HCT116 (cell line): ENCODE results near the gene GSG1L. TPM values are rescaled to one million over a fixed set of nuclear protein-coding genes. Genes with fewer than 3 reads are reported as not detected.

Source experiments
- ATAC-seq: fragments of 200-7000 bp; cut with Tn5 transposase; 2 replicates; pipeline ENCODE4 v1.9.1; 2020; ENCODE audit warnings: mild to moderate bottlenecking, moderate library complexity
- BruUV-seq: library from RNA; stranded (reverse); fragments of 400-500 nt; replicated peaks from 2 replicates; lab custom pipeline; 2021; lab: Mats Ljungman, UMichigan
- CTCF ChIA-PET: fragments of 300-600 bp; sonication (Branson Sonifier 250); formaldehyde crosslinking; loops from one replicate; lab custom pipeline; 2021; ENCODE audit warnings: antibody characterized with exemption; lab: Charles Lee
- POLR2A ChIA-PET: fragments of 300-600, 350-600 bp; sonication (Branson Sonifier 250); formaldehyde crosslinking; loops from one replicate; lab custom pipeline; 2021; ENCODE audit warnings: antibody characterized with exemption; lab: Charles Lee
- RAD21 ChIA-PET, 2 experiments: fragments of 300-600 bp; sonication (Branson Sonifier 250); formaldehyde crosslinking; loops; one replicate each; lab custom pipeline; 2023; ENCODE audit warnings: low total read pairs in 2 of 2; ENCODE audit not compliant: uncharacterized antibody in 2 of 2, unreplicated experiment in 2 of 2, low non-redundant PET in 1 of 2; lab: Charles Lee
- DNase-seq: peaks from one replicate; pipeline ENCODE4 v3.0.0-alpha.2; 2010; ENCODE audit warnings: low read depth, low spot score
- H2AFZ ChIP-seq: fragments of 200-600 bp; shearing (Covaris generic), sonication (generic); 2 replicates; pipeline ENCODE4 v1.6.1; 2017; ENCODE audit warnings: low read depth, mixed run types, mixed read lengths, antibody characterized with exemption, low read length; ENCODE audit not compliant: poor library complexity, severe bottlenecking
- H3K27ac ChIP-seq: 2 replicates; pipeline ENCODE4 v1.5.1; 2012; ENCODE audit warnings: low read depth, low read length
- H3K27me3 ChIP-seq: fragments of 200-600 bp; sonication (generic); 2 replicates; pipeline ENCODE4 v1.6.1; 2016; ENCODE audit warnings: mixed run types, low read length, mixed read lengths; ENCODE audit not compliant: insufficient read depth
- H3K36me3 ChIP-seq, 2 experiments: fragments of 200-500 bp in 1 of 2; fragments of 200-600 bp in 1 of 2; sonication (Bioruptor generic) in 1 of 2; sonication (generic) in 1 of 2; 2 replicates each; pipeline versions ENCODE4 v1.5.1 to v1.6.1; 2014 to 2016; ENCODE audit warnings: low read length in 2 of 2, inconsistent platforms in 1 of 2, mixed read lengths in 1 of 2, mixed run types in 1 of 2; ENCODE audit not compliant: insufficient read depth in 2 of 2, control insufficient read depth in 1 of 2
- H3K4me1 ChIP-seq, 2 experiments: fragments of 200-600 bp in 1 of 2; sonication (generic) in 1 of 2; 2 replicates each; pipeline versions ENCODE4 v1.5.1 to v1.6.1; 2012 to 2017; ENCODE audit warnings: low read length in 2 of 2, inconsistent platforms in 1 of 2, mild to moderate bottlenecking in 1 of 2, mixed read lengths in 1 of 2, mixed run types in 1 of 2, moderate library complexity in 1 of 2; ENCODE audit not compliant: insufficient read depth in 2 of 2, control insufficient read depth in 1 of 2
- H3K4me2 ChIP-seq: fragments of 200-600 bp; sonication (generic); 2 replicates; pipeline ENCODE4 v1.6.1; 2017; ENCODE audit warnings: mixed run types, low read length, mixed read lengths
- H3K4me3 ChIP-seq, 2 experiments: fragments of 200-600 bp in 1 of 2; sonication (generic) in 1 of 2; replicated peaks in 1 of 2; 2 replicates each; pipeline ENCODE4 v1.5.1; 2011 to 2016; ENCODE audit warnings: low read length in 2 of 2, control low read depth in 1 of 2, low read depth in 1 of 2, mild to moderate bottlenecking in 1 of 2, mixed read lengths in 1 of 2, mixed run types in 1 of 2
- H3K79me2 ChIP-seq: fragments of 200-600 bp; sonication (generic); 2 replicates; pipeline ENCODE4 v1.6.1; 2017; ENCODE audit warnings: mild to moderate bottlenecking, mixed run types, low read length, moderate library complexity, mixed read lengths; ENCODE audit not compliant: insufficient read depth
- H3K9ac ChIP-seq: fragments of 200-600 bp; sonication (generic); 2 replicates; pipeline ENCODE4 v1.6.1; 2016; ENCODE audit warnings: low read length, mixed read lengths
- H3K9me2 ChIP-seq: fragments of 200-600 bp; sonication (generic), shearing (Covaris generic); 2 replicates; pipeline ENCODE4 v1.6.1; 2017; ENCODE audit warnings: mixed run types, mild to moderate bottlenecking, moderate library complexity; ENCODE audit not compliant: insufficient read depth
- H3K9me3 ChIP-seq, 2 experiments: fragments of 200-500 bp in 1 of 2; fragments of 200-600 bp in 1 of 2; sonication (Bioruptor generic) in 1 of 2; sonication (generic) in 1 of 2; 2 replicates each; pipeline ENCODE4 v1.6.1; 2014 to 2017; ENCODE audit warnings: low read length in 2 of 2, mixed read lengths in 2 of 2, inconsistent platforms in 1 of 2, low read depth in 1 of 2, mild to moderate bottlenecking in 1 of 2, mixed run types in 1 of 2, moderate library complexity in 1 of 2; ENCODE audit not compliant: control insufficient read depth in 1 of 2, insufficient read depth in 1 of 2
- H4K20me1 ChIP-seq: fragments of 200-600 bp; sonication (generic), shearing (Covaris generic); 2 replicates; pipeline ENCODE4 v1.6.1; 2017; ENCODE audit warnings: mixed run types, mild to moderate bottlenecking, moderate library complexity; ENCODE audit not compliant: insufficient read depth
- CBX3 ChIP-seq: IDR thresholded peaks from 2 replicates; pipeline ENCODE4 v1.6.1; 2012; ENCODE audit warnings: low read depth
- CEBPB ChIP-seq: IDR thresholded peaks from 2 replicates; pipeline ENCODE4 v1.6.1; 2012; ENCODE audit warnings: low read depth
- EGR1 ChIP-seq: IDR thresholded peaks from 2 replicates; pipeline ENCODE4 v1.6.1; 2012; ENCODE audit warnings: low read depth
- FOSL1 ChIP-seq: IDR thresholded peaks from 2 replicates; pipeline ENCODE4 v1.6.1; 2012; ENCODE audit warnings: low read depth
- JUND ChIP-seq: IDR thresholded peaks from 2 replicates; pipeline ENCODE4 v1.6.1; 2012
- MAX ChIP-seq: IDR thresholded peaks from 2 replicates; pipeline ENCODE4 v1.6.1; 2012
- POLR2A ChIP-seq: IDR thresholded peaks from 2 replicates; pipeline ENCODE4 v1.7.0; 2011; ENCODE audit warnings: borderline replicate concordance; ENCODE audit not compliant: insufficient read depth, insufficient read length; ENCODE audit errors: extremely low read depth
- POLR2AphosphoS5 ChIP-seq: IDR thresholded peaks from 2 replicates; pipeline ENCODE4 v1.6.1; 2011; ENCODE audit warnings: mild to moderate bottlenecking, low read depth, low read length, moderate library complexity
- RAD21 ChIP-seq: IDR thresholded peaks from 2 replicates; pipeline ENCODE4 v1.6.1; 2012; ENCODE audit warnings: low read depth, mild to moderate bottlenecking
- SIN3A ChIP-seq: IDR thresholded peaks from 2 replicates; pipeline ENCODE4 v1.6.1; 2012; ENCODE audit warnings: low read depth
- TCF7L2 ChIP-seq: IDR thresholded peaks from 2 replicates; pipeline ENCODE4 v1.7.0; 2011; ENCODE audit warnings: borderline replicate concordance, inconsistent platforms; ENCODE audit not compliant: insufficient read depth, insufficient read length; ENCODE audit errors: extremely low read depth
- YY1 ChIP-seq: IDR thresholded peaks from 2 replicates; pipeline ENCODE4 v1.6.1; 2011; ENCODE audit warnings: low read length, low read depth, moderate library complexity, mild to moderate bottlenecking; ENCODE audit not compliant: insufficient replicate concordance; ENCODE audit errors: extremely low read depth
- ZFX ChIP-seq: fragments of 450-650 bp; IDR thresholded peaks from 2 replicates; pipeline ENCODE4 v1.6.1; 2017
- ZNF274 ChIP-seq: fragments of 200-500 bp; sonication (Bioruptor generic); IDR thresholded peaks from 2 replicates; pipeline ENCODE4 v1.6.1; 2014; ENCODE audit warnings: mild to moderate bottlenecking, low read depth, low read length, inconsistent platforms
- intact Hi-C: fragments of 100-400 bp; cut with micrococcal nuclease; formaldehyde crosslinking; loops from 2 replicates; pipeline ENCODE4 v1.10.0; 2022
- total RNA-seq: library from RNA; stranded (reverse); gene quantifications from one replicate; pipeline ENCODE4 v1.2.1, GENCODE V29; 2021; ENCODE audit not compliant: unreplicated experiment
- TF ChIP-seq, protein P1 (sequence below): IDR thresholded peaks from 2 replicates; pipeline ENCODE4 v1.6.1; 2011; ENCODE audit warnings: mild to moderate bottlenecking, low read length, moderate library complexity; ENCODE audit not compliant: insufficient replicate concordance; ENCODE audit errors: extremely low read depth
- TF ChIP-seq, protein P2 (sequence below): IDR thresholded peaks from 2 replicates; pipeline ENCODE4 v1.6.1; 2012
- TF ChIP-seq, protein P3 (sequence below), 3 experiments: fragments of 200-600 bp in 1 of 3; sonication (generic) in 1 of 3; IDR thresholded peaks in 2 of 3; conservative IDR thresholded peaks in 1 of 3; 2 replicates each; pipeline ENCODE4 v1.5.1; 2012 to 2017; ENCODE audit warnings: low read depth in 2 of 3, low read length in 2 of 3, antibody characterized with exemption in 1 of 3, borderline replicate concordance in 1 of 3, control low read depth in 1 of 3, mild to moderate bottlenecking in 1 of 3, mixed read lengths in 1 of 3, mixed run types in 1 of 3, moderate library complexity in 1 of 3; ENCODE audit not compliant: insufficient read depth in 1 of 3
- TF ChIP-seq, protein P4 (sequence below): IDR thresholded peaks from 2 replicates; pipeline ENCODE4 v1.6.1; 2012; ENCODE audit warnings: low read depth

GSG1L gene
- total RNA-seq, 1 experiment from 2014 or later, result not detected

- no TSS peak for BruUV-seq
- no peak for TF ChIP-seq MAX
- no peak for TF ChIP-seq FOSL1
- TF ChIP-seq, protein P1, sequence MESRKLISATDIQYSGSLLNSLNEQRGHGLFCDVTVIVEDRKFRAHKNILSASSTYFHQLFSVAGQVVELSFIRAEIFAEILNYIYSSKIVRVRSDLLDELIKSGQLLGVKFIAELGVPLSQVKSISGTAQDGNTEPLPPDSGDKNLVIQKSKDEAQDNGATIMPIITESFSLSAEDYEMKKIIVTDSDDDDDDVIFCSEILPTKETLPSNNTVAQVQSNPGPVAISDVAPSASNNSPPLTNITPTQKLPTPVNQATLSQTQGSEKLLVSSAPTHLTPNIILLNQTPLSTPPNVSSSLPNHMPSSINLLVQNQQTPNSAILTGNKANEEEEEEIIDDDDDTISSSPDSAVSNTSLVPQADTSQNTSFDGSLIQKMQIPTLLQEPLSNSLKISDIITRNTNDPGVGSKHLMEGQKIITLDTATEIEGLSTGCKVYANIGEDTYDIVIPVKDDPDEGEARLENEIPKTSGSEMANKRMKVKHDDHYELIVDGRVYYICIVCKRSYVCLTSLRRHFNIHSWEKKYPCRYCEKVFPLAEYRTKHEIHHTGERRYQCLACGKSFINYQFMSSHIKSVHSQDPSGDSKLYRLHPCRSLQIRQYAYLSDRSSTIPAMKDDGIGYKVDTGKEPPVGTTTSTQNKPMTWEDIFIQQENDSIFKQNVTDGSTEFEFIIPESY, result no peak
- TF ChIP-seq ZNF274, result no peak
- no peak for TF ChIP-seq CBX3
- TF ChIP-seq RAD21, result no peak
- no peak for TF ChIP-seq POLR2AphosphoS5
- TF ChIP-seq CEBPB, result no peak
- no peak for TF ChIP-seq SIN3A
- no peak for TF ChIP-seq ZFX
- no peak for TF ChIP-seq TCF7L2
- TF ChIP-seq, protein P2, sequence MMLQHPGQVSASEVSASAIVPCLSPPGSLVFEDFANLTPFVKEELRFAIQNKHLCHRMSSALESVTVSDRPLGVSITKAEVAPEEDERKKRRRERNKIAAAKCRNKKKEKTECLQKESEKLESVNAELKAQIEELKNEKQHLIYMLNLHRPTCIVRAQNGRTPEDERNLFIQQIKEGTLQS, result no peak
- TF ChIP-seq JUND, result no peak
- no peak for TF ChIP-seq EGR1
- TF ChIP-seq, protein P3, sequence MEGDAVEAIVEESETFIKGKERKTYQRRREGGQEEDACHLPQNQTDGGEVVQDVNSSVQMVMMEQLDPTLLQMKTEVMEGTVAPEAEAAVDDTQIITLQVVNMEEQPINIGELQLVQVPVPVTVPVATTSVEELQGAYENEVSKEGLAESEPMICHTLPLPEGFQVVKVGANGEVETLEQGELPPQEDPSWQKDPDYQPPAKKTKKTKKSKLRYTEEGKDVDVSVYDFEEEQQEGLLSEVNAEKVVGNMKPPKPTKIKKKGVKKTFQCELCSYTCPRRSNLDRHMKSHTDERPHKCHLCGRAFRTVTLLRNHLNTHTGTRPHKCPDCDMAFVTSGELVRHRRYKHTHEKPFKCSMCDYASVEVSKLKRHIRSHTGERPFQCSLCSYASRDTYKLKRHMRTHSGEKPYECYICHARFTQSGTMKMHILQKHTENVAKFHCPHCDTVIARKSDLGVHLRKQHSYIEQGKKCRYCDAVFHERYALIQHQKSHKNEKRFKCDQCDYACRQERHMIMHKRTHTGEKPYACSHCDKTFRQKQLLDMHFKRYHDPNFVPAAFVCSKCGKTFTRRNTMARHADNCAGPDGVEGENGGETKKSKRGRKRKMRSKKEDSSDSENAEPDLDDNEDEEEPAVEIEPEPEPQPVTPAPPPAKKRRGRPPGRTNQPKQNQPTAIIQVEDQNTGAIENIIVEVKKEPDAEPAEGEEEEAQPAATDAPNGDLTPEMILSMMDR (IDR thresholded peaks at IDR 0.05 in 2 of 3, conservative IDR thresholded peaks at IDR 0.05 in 1 of 3; ENCODE audit: borderline replicate concordance in 1 of 3, insufficient read depth in 1 of 3, low read depth in 2 of 3, low read length in 2 of 3), result no peak
- TF ChIP-seq YY1, result no peak
- no peak for TF ChIP-seq POLR2A
- TF ChIP-seq, protein P4, sequence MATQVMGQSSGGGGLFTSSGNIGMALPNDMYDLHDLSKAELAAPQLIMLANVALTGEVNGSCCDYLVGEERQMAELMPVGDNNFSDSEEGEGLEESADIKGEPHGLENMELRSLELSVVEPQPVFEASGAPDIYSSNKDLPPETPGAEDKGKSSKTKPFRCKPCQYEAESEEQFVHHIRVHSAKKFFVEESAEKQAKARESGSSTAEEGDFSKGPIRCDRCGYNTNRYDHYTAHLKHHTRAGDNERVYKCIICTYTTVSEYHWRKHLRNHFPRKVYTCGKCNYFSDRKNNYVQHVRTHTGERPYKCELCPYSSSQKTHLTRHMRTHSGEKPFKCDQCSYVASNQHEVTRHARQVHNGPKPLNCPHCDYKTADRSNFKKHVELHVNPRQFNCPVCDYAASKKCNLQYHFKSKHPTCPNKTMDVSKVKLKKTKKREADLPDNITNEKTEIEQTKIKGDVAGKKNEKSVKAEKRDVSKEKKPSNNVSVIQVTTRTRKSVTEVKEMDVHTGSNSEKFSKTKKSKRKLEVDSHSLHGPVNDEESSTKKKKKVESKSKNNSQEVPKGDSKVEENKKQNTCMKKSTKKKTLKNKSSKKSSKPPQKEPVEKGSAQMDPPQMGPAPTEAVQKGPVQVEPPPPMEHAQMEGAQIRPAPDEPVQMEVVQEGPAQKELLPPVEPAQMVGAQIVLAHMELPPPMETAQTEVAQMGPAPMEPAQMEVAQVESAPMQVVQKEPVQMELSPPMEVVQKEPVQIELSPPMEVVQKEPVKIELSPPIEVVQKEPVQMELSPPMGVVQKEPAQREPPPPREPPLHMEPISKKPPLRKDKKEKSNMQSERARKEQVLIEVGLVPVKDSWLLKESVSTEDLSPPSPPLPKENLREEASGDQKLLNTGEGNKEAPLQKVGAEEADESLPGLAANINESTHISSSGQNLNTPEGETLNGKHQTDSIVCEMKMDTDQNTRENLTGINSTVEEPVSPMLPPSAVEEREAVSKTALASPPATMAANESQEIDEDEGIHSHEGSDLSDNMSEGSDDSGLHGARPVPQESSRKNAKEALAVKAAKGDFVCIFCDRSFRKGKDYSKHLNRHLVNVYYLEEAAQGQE, result no peak
- no peak for ATAC-seq
Observed at GRCh38 chr16:28084209-28084608, 20.7 kb upstream of the GSG1L start.

More at GRCh38 chr16:28084209-28084608, 20.7 kb upstream of the GSG1L start:
- no peak overlapping the region for H3K9ac ChIP-seq
- ChIA-PET CTCF (no interaction called here), POLR2A (no interaction called here), RAD21 (no interaction called here)
- no peaks in the 10 kb centered on the region for H3K27me3 ChIP-seq
- no peaks in the 10 kb centered on the region for H3K9me3 ChIP-seq
- no peak overlapping the region for H3K4me3 ChIP-seq
- H3K9me2 ChIP-seq, result no peaks in the 10 kb centered on the region
- H3K36me3 ChIP-seq, result no peaks in the 10 kb centered on the region
- no peaks in the 10 kb centered on the region for H3K79me2 ChIP-seq
- DNase-seq, result no peak
- no peak overlapping the region for H3K27ac ChIP-seq
- H4K20me1 ChIP-seq, result no peaks in the 10 kb centered on the region
- H2AFZ ChIP-seq, result no peak overlapping the region
- no peak overlapping the region for H3K4me2 ChIP-seq
- intact Hi-C loops, result no loop called here
- no peaks in the 10 kb centered on the region for H3K4me1 ChIP-seq
